ENCODE results near the gene UGT8. TPM values are rescaled to one million over a fixed set of nuclear protein-coding genes. Genes with fewer than 3 reads are reported as not detected.
"Not testable (repeated sequence)": the region's sequence is repeated elsewhere in the genome, so short reads cannot be mapped to it uniquely, and the experiment has no call there.

The UGT8 gene
- total RNA-seq, 1 donor from 2014 or later: not detected

DNA sequence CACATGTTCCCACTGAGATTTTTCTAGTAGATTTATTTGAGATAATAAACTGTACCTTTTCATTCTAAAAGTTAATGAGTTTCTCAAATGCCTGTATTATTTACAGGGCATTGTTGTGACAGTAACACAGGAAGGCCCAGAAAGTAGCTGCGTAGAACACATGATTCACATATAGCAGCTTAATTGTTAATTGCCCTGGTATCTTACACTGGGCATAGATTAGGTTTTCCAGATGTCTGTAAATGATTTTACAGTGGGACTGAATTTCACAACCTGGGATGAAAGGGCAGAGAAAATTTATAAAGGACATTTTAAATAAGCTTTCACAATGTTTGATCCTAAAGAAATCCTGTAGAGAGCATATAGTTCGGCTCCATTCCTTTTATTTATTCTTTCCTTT is 27.6 kb downstream of the UGT8 start:
- intact Hi-C loops (cut with micrococcal nuclease): no loop called here
- H3K9me3 Mint-ChIP-seq: no peaks in the 10 kb centered on the region
- no peaks in the 10 kb centered on the region for H3K27me3 Mint-ChIP-seq (ENCODE audit: low read depth)
- H3K4me1 Mint-ChIP-seq (ENCODE audit: low read depth): no peaks in the 10 kb centered on the region
- H3K4me3 Mint-ChIP-seq (ENCODE audit: low read depth): no peak overlapping the region
- no peak for DNase-seq (ENCODE audit: low spot score)
- no peak overlapping the region for H3K27ac Mint-ChIP-seq
- no peaks in the 10 kb centered on the region for H3K36me3 Mint-ChIP-seq (ENCODE audit: low read depth)

DNA sequence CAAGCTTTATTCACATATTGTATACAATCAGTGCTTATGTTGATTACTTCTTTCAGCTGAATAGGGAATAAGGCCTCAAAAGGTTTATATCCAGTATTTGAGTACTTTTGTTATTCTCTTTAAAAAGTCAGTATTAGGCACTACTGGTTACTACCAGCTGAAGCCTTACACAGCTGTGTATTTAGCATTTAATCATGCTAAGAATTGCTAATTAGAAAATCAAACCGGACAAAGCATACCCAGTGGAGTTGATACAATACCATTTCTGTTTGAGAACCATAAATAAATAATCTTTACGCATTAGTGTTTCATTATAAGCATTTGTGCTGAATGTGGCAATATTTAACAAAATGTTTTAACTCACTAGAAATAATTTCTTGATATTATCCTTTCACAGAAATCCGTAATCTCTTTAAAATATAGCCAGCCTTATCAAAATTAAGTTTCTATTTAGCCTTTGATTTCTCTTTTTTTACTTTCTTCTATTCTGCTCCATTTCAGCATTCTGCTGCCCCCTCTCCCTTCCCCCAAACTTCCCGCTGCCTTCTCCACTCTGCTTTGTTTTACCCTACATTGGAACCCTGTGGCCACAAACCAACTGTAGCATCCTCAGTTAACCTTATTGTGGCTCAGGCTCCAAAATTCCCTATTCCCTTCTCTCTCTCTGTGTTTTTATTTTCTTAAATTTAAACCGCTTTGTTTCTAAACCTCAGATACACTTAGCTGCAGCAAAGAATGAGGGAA is 37.8 kb downstream of the UGT8 start:
- H3K27ac Mint-ChIP-seq: no peak overlapping the region
- intact Hi-C loops (cut with micrococcal nuclease): no loop called here
- DNase-seq (ENCODE audit: low spot score): no peak
- H3K9me3 Mint-ChIP-seq: no peaks in the 10 kb centered on the region
- no peaks in the 10 kb centered on the region for H3K27me3 Mint-ChIP-seq (ENCODE audit: low read depth)
- no peak overlapping the region for H3K4me3 Mint-ChIP-seq (ENCODE audit: low read depth)
- H3K36me3 Mint-ChIP-seq (ENCODE audit: low read depth): no peaks in the 10 kb centered on the region
- H3K4me1 Mint-ChIP-seq (ENCODE audit: low read depth): no peaks in the 10 kb centered on the region

GRCh38 chr4:114642173-114642780 is 43.7 kb downstream of the UGT8 start:
- Mint-ChIP-seq H3K4me3 (ENCODE audit: low read depth) (no peak overlapping the region), H3K36me3 (ENCODE audit: low read depth) (no peaks in the 10 kb centered on the region), H3K27ac (no peak overlapping the region)

GRCh38 chr4:114649908-114650307 is 51.3 kb downstream of the UGT8 start:
- Mint-ChIP-seq H3K4me3 (ENCODE audit: low read depth) (no peak overlapping the region), H3K4me1 (ENCODE audit: low read depth) (no peaks in the 10 kb centered on the region), H3K27me3 (ENCODE audit: low read depth) (peaks cover 5% of the 10 kb centered on the region), H3K9me3 (no peaks in the 10 kb centered on the region), H3K27ac (no peak overlapping the region), H3K36me3 (ENCODE audit: low read depth) (no peaks in the 10 kb centered on the region)
- intact Hi-C loops (cut with micrococcal nuclease): no loop called here
- DNase-seq (ENCODE audit: low spot score): no peak

More at GRCh38 chr4:114642173-114642780, 43.7 kb downstream of the UGT8 start:
- DNase-seq (ENCODE audit: low spot score): no peak
- H3K9me3 Mint-ChIP-seq: no peaks in the 10 kb centered on the region
- intact Hi-C loops (cut with micrococcal nuclease): no loop called here
- no peaks in the 10 kb centered on the region for H3K4me1 Mint-ChIP-seq (ENCODE audit: low read depth)
- H3K27me3 Mint-ChIP-seq (ENCODE audit: low read depth): no peaks in the 10 kb centered on the region

GRCh38 chr4:114653675-114654074 is 55.1 kb downstream of the UGT8 start:
- Mint-ChIP-seq H3K4me3 (ENCODE audit: low read depth) (no peak overlapping the region), H3K27me3 (ENCODE audit: low read depth) (peaks cover 6% of the 10 kb centered on the region), H3K27ac (no peak overlapping the region), H3K36me3 (ENCODE audit: low read depth) (no peaks in the 10 kb centered on the region), H3K4me1 (ENCODE audit: low read depth) (no peaks in the 10 kb centered on the region), H3K9me3 (no peaks in the 10 kb centered on the region)
- intact Hi-C loops (cut with micrococcal nuclease): no loop called here
- DNase-seq (ENCODE audit: low spot score): no peak

- intact Hi-C loops (cut with micrococcal nuclease): no loop called here
- no peak for DNase-seq (ENCODE audit: low spot score)
- H3K27me3 Mint-ChIP-seq (ENCODE audit: low read depth): peaks cover 6% of the 10 kb centered on the region
- no peak overlapping the region for H3K27ac Mint-ChIP-seq
- H3K36me3 Mint-ChIP-seq (ENCODE audit: low read depth): no peaks in the 10 kb centered on the region
- no peaks in the 10 kb centered on the region for H3K9me3 Mint-ChIP-seq
- H3K4me1 Mint-ChIP-seq (ENCODE audit: low read depth): no peaks in the 10 kb centered on the region
- no peak overlapping the region for H3K4me3 Mint-ChIP-seq (ENCODE audit: low read depth)
These were observed 56.0 kb downstream of the UGT8 start for GRCh38 chr4:114654592-114654991.

GRCh38 chr4:114658179-114658578 is 59.6 kb downstream of the UGT8 start:
- no peaks in the 10 kb centered on the region for H3K9me3 Mint-ChIP-seq
- peaks cover 6% of the 10 kb centered on the region for H3K27me3 Mint-ChIP-seq (ENCODE audit: low read depth)
- H3K4me3 Mint-ChIP-seq (ENCODE audit: low read depth): no peak overlapping the region
- intact Hi-C loops (cut with micrococcal nuclease): loop anchor here (2.0 kb wide), 1 partner anchor 271 kb away; no protein-coding TSS in a partner anchor
- no peaks in the 10 kb centered on the region for H3K4me1 Mint-ChIP-seq (ENCODE audit: low read depth)
- DNase-seq (ENCODE audit: low spot score): no peak
- no peaks in the 10 kb centered on the region for H3K36me3 Mint-ChIP-seq (ENCODE audit: low read depth)
- H3K27ac Mint-ChIP-seq: no peak overlapping the region

DNA sequence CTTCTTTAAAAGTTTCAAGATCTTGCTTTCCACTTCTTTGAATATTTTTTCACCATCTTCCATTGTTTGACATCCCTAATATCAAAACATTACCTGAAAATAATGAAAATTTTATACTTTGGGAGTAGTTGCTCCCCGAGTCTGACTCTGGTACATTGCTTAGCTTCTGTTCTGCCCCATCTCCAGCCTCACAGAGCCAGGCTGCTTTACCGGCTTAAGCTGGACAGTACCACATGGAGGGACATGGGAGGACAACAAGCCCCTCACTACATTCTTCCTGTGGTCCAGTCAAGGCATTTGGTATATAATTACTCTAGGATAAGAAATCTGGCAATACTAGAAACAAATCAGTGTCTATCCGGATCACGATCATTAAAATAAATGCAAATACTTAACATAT is 60.2 kb downstream of the UGT8 start:
- Mint-ChIP-seq H3K27ac (no peak overlapping the region), H3K36me3 (ENCODE audit: low read depth) (no peaks in the 10 kb centered on the region), H3K27me3 (ENCODE audit: low read depth) (peaks cover 6% of the 10 kb centered on the region), H3K9me3 (no peaks in the 10 kb centered on the region), H3K4me1 (ENCODE audit: low read depth) (no peaks in the 10 kb centered on the region), H3K4me3 (ENCODE audit: low read depth) (no peak overlapping the region)
- intact Hi-C loops (cut with micrococcal nuclease): loop anchor here (2.0 kb wide), 1 partner anchor 272 kb away; no protein-coding TSS in a partner anchor
- no peak for DNase-seq (ENCODE audit: low spot score)

- Mint-ChIP-seq H3K27ac (no peak overlapping the region), H3K4me3 (ENCODE audit: low read depth) (no peak overlapping the region), H3K4me1 (ENCODE audit: low read depth) (no peaks in the 10 kb centered on the region), H3K27me3 (ENCODE audit: low read depth) (peaks cover 3% of the 10 kb centered on the region), H3K9me3 (no peaks in the 10 kb centered on the region), H3K36me3 (ENCODE audit: low read depth) (no peaks in the 10 kb centered on the region)
- peak; percentile 8 for DNase-seq (ENCODE audit: low spot score)
- intact Hi-C loops (cut with micrococcal nuclease): loop anchor here (2.0 kb wide), 1 partner anchor 273 kb away; no protein-coding TSS in a partner anchor
These were observed 60.9 kb downstream of the UGT8 start for GRCh38 chr4:114659386-114660008.

DNA sequence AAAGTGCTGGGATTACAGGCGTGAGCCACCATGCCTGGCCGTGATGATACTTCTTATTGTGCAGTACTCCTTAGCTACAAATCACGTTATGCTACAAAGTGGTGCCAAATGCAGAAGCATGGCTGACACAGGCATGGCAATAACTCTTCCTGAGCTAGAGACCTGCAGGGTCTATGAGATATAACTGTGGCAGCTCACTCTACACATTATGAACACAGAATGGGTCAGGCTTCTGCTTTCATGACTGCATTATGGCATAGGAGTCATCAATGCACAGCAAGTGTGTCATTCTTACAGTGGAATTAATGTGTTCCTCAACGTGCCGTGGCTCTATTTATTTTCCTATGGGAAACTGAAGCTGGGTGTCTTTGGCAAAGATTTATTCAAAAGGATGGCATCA is 64.5 kb downstream of the UGT8 start:
- no peak for DNase-seq (ENCODE audit: low spot score)
- H3K27me3 Mint-ChIP-seq (ENCODE audit: low read depth): peaks cover 2% of the 10 kb centered on the region

DNA sequence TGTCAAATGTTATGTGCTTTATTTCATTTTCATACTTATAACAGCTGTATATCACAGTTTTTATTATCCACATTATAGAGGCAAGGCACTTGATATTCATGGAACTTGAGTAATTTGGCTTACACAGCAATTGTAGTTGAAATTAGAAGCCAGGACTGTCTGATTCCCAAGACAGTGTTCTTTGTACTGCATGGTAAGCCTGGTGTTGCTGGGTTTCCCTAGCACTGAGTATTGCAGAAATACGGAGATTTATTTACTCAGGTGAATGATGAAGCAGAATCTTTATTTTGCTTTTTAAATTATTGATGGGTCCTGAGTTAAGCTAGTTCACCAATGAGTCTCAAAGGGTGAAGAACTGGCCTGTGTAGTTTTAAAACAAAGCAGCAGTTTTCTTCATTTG is 70.0 kb downstream of the UGT8 start:
- no peaks in the 10 kb centered on the region for H3K4me1 Mint-ChIP-seq (ENCODE audit: low read depth)
- no peaks in the 10 kb centered on the region for H3K36me3 Mint-ChIP-seq (ENCODE audit: low read depth)
- intact Hi-C loops (cut with micrococcal nuclease): no loop called here
- no peak overlapping the region for H3K4me3 Mint-ChIP-seq (ENCODE audit: low read depth)
- H3K9me3 Mint-ChIP-seq: no peaks in the 10 kb centered on the region
- H3K27ac Mint-ChIP-seq: no peak overlapping the region
- no peak for DNase-seq (ENCODE audit: low spot score)
- H3K27me3 Mint-ChIP-seq (ENCODE audit: low read depth): no peaks in the 10 kb centered on the region

More for the DNA sequence above, 64.5 kb downstream of the UGT8 start:
- H3K4me1 Mint-ChIP-seq (ENCODE audit: low read depth): no peaks in the 10 kb centered on the region
- H3K36me3 Mint-ChIP-seq (ENCODE audit: low read depth): no peaks in the 10 kb centered on the region
- no peak overlapping the region for H3K4me3 Mint-ChIP-seq (ENCODE audit: low read depth)
- H3K9me3 Mint-ChIP-seq: no peaks in the 10 kb centered on the region
- no peak overlapping the region for H3K27ac Mint-ChIP-seq
- intact Hi-C loops (cut with micrococcal nuclease): no loop called here

GRCh38 chr4:114670733-114671132 is 72.1 kb downstream of the UGT8 start:
- DNase-seq (ENCODE audit: low spot score); H3K27ac Mint-ChIP-seq; H3K27me3 Mint-ChIP-seq (ENCODE audit: low read depth); H3K9me3 Mint-ChIP-seq; H3K36me3 Mint-ChIP-seq (ENCODE audit: low read depth); H3K4me1 Mint-ChIP-seq (ENCODE audit: low read depth); H3K4me3 Mint-ChIP-seq (ENCODE audit: low read depth); intact Hi-C loops (cut with micrococcal nuclease): not testable (repeated sequence)

GRCh38 chr4:114673306-114673705 is 74.7 kb downstream of the UGT8 start:
- Mint-ChIP-seq H3K4me3 (ENCODE audit: low read depth) (no peak overlapping the region), H3K27ac (no peak overlapping the region), H3K36me3 (ENCODE audit: low read depth) (no peaks in the 10 kb centered on the region), H3K27me3 (ENCODE audit: low read depth) (no peaks in the 10 kb centered on the region), H3K4me1 (ENCODE audit: low read depth) (no peaks in the 10 kb centered on the region), H3K9me3 (no peaks in the 10 kb centered on the region)
- no peak for DNase-seq (ENCODE audit: low spot score)
- intact Hi-C loops (cut with micrococcal nuclease): no loop called here

Data from activated T-helper 2 cell treated with anti-CD3 and anti-CD28 coated beads, Interferon-gamma antibody, Interleukin-2, Interleukin-4, amounts not matched to agents 10 μg/mL and 5 μg/mL and 100 μg/mL, durations not matched to agents 14 hours and 24 hours and 36 hours (primary cell).